ENCODE data around the gene DOCK9.

The DOCK9 gene

GRCh38 chr13:98802559-98802958 is 175.3 kb downstream of the DOCK9 start:
- CTCF ChIA-PET, result no interaction called here
- no peak overlapping the region for H3K4me3 Mint-ChIP-seq

GRCh38 chr13:98801626-98802418 is 176.0 kb downstream of the DOCK9 start:
- DNase-seq, result no peak
- no peaks in the 10 kb centered on the region for H3K9me3 Mint-ChIP-seq
- H3K27me3 Mint-ChIP-seq, result no peaks in the 10 kb centered on the region
- H3K4me1 Mint-ChIP-seq, result peaks cover 2% of the 10 kb centered on the region
- CTCF ChIA-PET, result no interaction called here
- no peak overlapping the region for H3K4me3 Mint-ChIP-seq
- H3K36me3 Mint-ChIP-seq, result peaks cover 54% of the 10 kb centered on the region
- H3K27ac Mint-ChIP-seq, result no peak overlapping the region

More at GRCh38 chr13:98802559-98802958, 175.3 kb downstream of the DOCK9 start:
- Mint-ChIP-seq H3K9me3 (no peaks in the 10 kb centered on the region), H3K27ac (no peak overlapping the region), H3K4me1 (peaks cover under 1% of the 10 kb centered on the region), H3K36me3 (peaks cover 52% of the 10 kb centered on the region), H3K27me3 (no peaks in the 10 kb centered on the region)
- no peak for DNase-seq

GRCh38 chr13:98800078-98800477 is 177.8 kb downstream of the DOCK9 start:
- Mint-ChIP-seq H3K27ac (no peak overlapping the region), H3K27me3 (no peaks in the 10 kb centered on the region), H3K4me1 (peaks cover 2% of the 10 kb centered on the region), H3K36me3 (peaks cover 64% of the 10 kb centered on the region), H3K4me3 (no peak overlapping the region), H3K9me3 (no peaks in the 10 kb centered on the region)
- DNase-seq, result no peak
- CTCF ChIA-PET, result no interaction called here

- Mint-ChIP-seq H3K27ac (no peak overlapping the region), H3K36me3 (peaks cover 64% of the 10 kb centered on the region)
- DNase-seq, result no peak
Measured at GRCh38 chr13:98798849-98799645, 178.8 kb downstream of the DOCK9 start.

GRCh38 chr13:98797456-98797855 is 180.4 kb downstream of the DOCK9 start:
- CTCF ChIA-PET, result interaction anchor here (1.7 kb wide), 1 partner anchor 43 kb away, joined by 5 read pairs; no protein-coding TSS in a partner anchor
- Mint-ChIP-seq H3K27ac (no peak overlapping the region), H3K4me3 (no peak overlapping the region), H3K36me3 (peaks cover 66% of the 10 kb centered on the region), H3K27me3 (no peaks in the 10 kb centered on the region), H3K4me1 (peaks cover 2% of the 10 kb centered on the region), H3K9me3 (no peaks in the 10 kb centered on the region)
- no peak for DNase-seq

More at GRCh38 chr13:98798849-98799645, 178.8 kb downstream of the DOCK9 start:
- Mint-ChIP-seq H3K4me1 (peaks cover 2% of the 10 kb centered on the region), H3K27me3 (no peaks in the 10 kb centered on the region), H3K9me3 (no peaks in the 10 kb centered on the region), H3K4me3 (no peak overlapping the region)
- CTCF ChIA-PET, result interaction anchor here (0.6 to 0.9 kb wide), 2 partner anchors 442 to 467 kb away, joined by 3 read pairs; no protein-coding TSS in a partner anchor

- DNase-seq, result no peak
- Mint-ChIP-seq H3K9me3 (no peaks in the 10 kb centered on the region), H3K4me1 (peaks cover 2% of the 10 kb centered on the region), H3K36me3 (peaks cover 68% of the 10 kb centered on the region), H3K27me3 (no peaks in the 10 kb centered on the region), H3K27ac (no peak overlapping the region), H3K4me3 (no peak overlapping the region)
- CTCF ChIA-PET, result interaction anchor here (1.7 kb wide), 1 partner anchor 43 kb away, joined by 5 read pairs; no protein-coding TSS in a partner anchor
Measured at GRCh38 chr13:98796798-98797197, 181.1 kb downstream of the DOCK9 start.

GRCh38 chr13:98796191-98796590 is 181.7 kb downstream of the DOCK9 start:
- no peak for DNase-seq
- Mint-ChIP-seq H3K9me3 (no peaks in the 10 kb centered on the region), H3K36me3 (peaks cover 71% of the 10 kb centered on the region), H3K27me3 (no peaks in the 10 kb centered on the region), H3K27ac (no peak overlapping the region), H3K4me1 (peaks cover 2% of the 10 kb centered on the region), H3K4me3 (no peak overlapping the region)
- CTCF ChIA-PET, result no interaction called here

GRCh38 chr13:98795220-98795619 is 182.6 kb downstream of the DOCK9 start:
- H3K4me3 Mint-ChIP-seq, result no peak overlapping the region
- H3K4me1 Mint-ChIP-seq, result peaks cover 2% of the 10 kb centered on the region
- no peak for DNase-seq

GRCh38 chr13:98794498-98794897 is 183.4 kb downstream of the DOCK9 start:
- peaks cover 68% of the 10 kb centered on the region for H3K36me3 Mint-ChIP-seq
- H3K27me3 Mint-ChIP-seq, result no peaks in the 10 kb centered on the region
- H3K4me3 Mint-ChIP-seq, result no peak overlapping the region
- no peak for DNase-seq
- H3K9me3 Mint-ChIP-seq, result no peaks in the 10 kb centered on the region
- CTCF ChIA-PET, result interaction anchor here (1.2 kb wide), 1 partner anchor 48 kb away, joined by 3 read pairs; no protein-coding TSS in a partner anchor
- peaks cover 2% of the 10 kb centered on the region for H3K4me1 Mint-ChIP-seq
- H3K27ac Mint-ChIP-seq, result no peak overlapping the region

More at GRCh38 chr13:98795220-98795619, 182.6 kb downstream of the DOCK9 start:
- H3K27ac Mint-ChIP-seq, result no peak overlapping the region
- H3K9me3 Mint-ChIP-seq, result no peaks in the 10 kb centered on the region
- H3K27me3 Mint-ChIP-seq, result no peaks in the 10 kb centered on the region
- CTCF ChIA-PET, result no interaction called here
- peaks cover 71% of the 10 kb centered on the region for H3K36me3 Mint-ChIP-seq

GRCh38 chr13:98792785-98793495 is 184.9 kb downstream of the DOCK9 start:
- Mint-ChIP-seq H3K4me1 (peaks cover 2% of the 10 kb centered on the region), H3K27ac (no peak overlapping the region), H3K9me3 (no peaks in the 10 kb centered on the region), H3K27me3 (peaks cover 8% of the 10 kb centered on the region), H3K36me3 (peaks cover 56% of the 10 kb centered on the region), H3K4me3 (no peak overlapping the region)
- no peak for DNase-seq
- CTCF ChIA-PET, result interaction anchor here (0.7 kb wide), 1 partner anchor 52 kb away, joined by 4 read pairs; no protein-coding TSS in a partner anchor

- no peak overlapping the region for H3K27ac Mint-ChIP-seq
- peaks cover 14% of the 10 kb centered on the region for H3K27me3 Mint-ChIP-seq
- no peak overlapping the region for H3K4me3 Mint-ChIP-seq
- peaks cover 50% of the 10 kb centered on the region for H3K36me3 Mint-ChIP-seq
- CTCF ChIA-PET, result interaction anchor here (0.7 kb wide), 1 partner anchor 53 kb away, joined by 4 read pairs; no protein-coding TSS in a partner anchor
- DNase-seq, result no peak
- H3K4me1 Mint-ChIP-seq, result no peaks in the 10 kb centered on the region
- H3K9me3 Mint-ChIP-seq, result no peaks in the 10 kb centered on the region
Measured at GRCh38 chr13:98792321-98792720, 185.5 kb downstream of the DOCK9 start.

- CTCF ChIA-PET, result no interaction called here
- H3K36me3 Mint-ChIP-seq, result peaks cover 43% of the 10 kb centered on the region
- no peak overlapping the region for H3K27ac Mint-ChIP-seq
- no peak for DNase-seq
- peaks cover 22% of the 10 kb centered on the region for H3K27me3 Mint-ChIP-seq
- H3K9me3 Mint-ChIP-seq, result no peaks in the 10 kb centered on the region
- no peaks in the 10 kb centered on the region for H3K4me1 Mint-ChIP-seq
- H3K4me3 Mint-ChIP-seq, result no peak overlapping the region
Measured at GRCh38 chr13:98791611-98792010, 186.3 kb downstream of the DOCK9 start.

GRCh38 chr13:98787996-98788395 is 189.9 kb downstream of the DOCK9 start:
- H3K4me1 Mint-ChIP-seq, result no peaks in the 10 kb centered on the region
- H3K27me3 Mint-ChIP-seq, result peaks cover 34% of the 10 kb centered on the region
- CTCF ChIA-PET, result no interaction called here
- no peak overlapping the region for H3K27ac Mint-ChIP-seq
- peaks cover 14% of the 10 kb centered on the region for H3K36me3 Mint-ChIP-seq
- no peak for DNase-seq
- no peaks in the 10 kb centered on the region for H3K9me3 Mint-ChIP-seq
- no peak overlapping the region for H3K4me3 Mint-ChIP-seq

GRCh38 chr13:98787173-98787572 is 190.7 kb downstream of the DOCK9 start:
- H3K27ac Mint-ChIP-seq, result no peak overlapping the region
- CTCF ChIA-PET, result no interaction called here
- H3K4me1 Mint-ChIP-seq, result no peaks in the 10 kb centered on the region
- peaks cover 6% of the 10 kb centered on the region for H3K36me3 Mint-ChIP-seq
- H3K4me3 Mint-ChIP-seq, result no peak overlapping the region
- peaks cover 34% of the 10 kb centered on the region for H3K27me3 Mint-ChIP-seq
- no peak for DNase-seq
- H3K9me3 Mint-ChIP-seq, result no peaks in the 10 kb centered on the region
